Bronchial epithelial cell (primary cell): ENCODE data around the gene RPL41. TPM values are rescaled to one million over a fixed set of nuclear protein-coding genes. Genes with fewer than 3 reads are reported as not detected.

Experiments used
- DNase-seq: peaks from one replicate; pipeline ENCODE4 v3.0.0-alpha.2; 2010; ENCODE audit warnings: low read depth
- FAIRE-seq: peaks from 2 replicates; lab custom pipeline; 2011; peaks lifted over from hg19 to GRCh38; lab: Jason Lieb, UNC
- H3K27me3 ChIP-seq: 2 replicates; pipeline ENCODE4 v1.5.1; 2011; ENCODE audit warnings: low read length; ENCODE audit not compliant: control insufficient read depth, insufficient read depth
- H3K36me3 ChIP-seq: 2 replicates; pipeline ENCODE4 v1.5.1; 2011; ENCODE audit warnings: low read length; ENCODE audit not compliant: control insufficient read depth, insufficient read depth
- H3K4me3 ChIP-seq: 2 replicates; pipeline ENCODE4 v1.5.1; 2011; ENCODE audit warnings: mild to moderate bottlenecking, low read depth, low read length, control low read depth
- CTCF ChIP-seq: IDR thresholded peaks from 2 replicates; pipeline ENCODE4 v1.5.1; 2011; ENCODE audit warnings: mild to moderate bottlenecking, moderate library complexity, low read length, control low read depth, inconsistent platforms; ENCODE audit not compliant: insufficient read depth, severe bottlenecking
- total RNA-seq: library from RNA; depleted of rRNA; stranded (reverse); fragments of >200 nt; gene quantifications from 2 replicates; pipeline ENCODE4 v1.2.1, GENCODE V29; 2014

The RPL41 gene
- total RNA-seq, 1 donor from 2014 or later: 3,411 TPM

- peaks cover 14% of the 10 kb centered on the region for H3K36me3 ChIP-seq
- no peak for TF ChIP-seq CTCF
- peak; percentile 98 for DNase-seq
- no peaks in the 10 kb centered on the region for H3K27me3 ChIP-seq
- peak within 1 kb of the TSS; percentile 91 for H3K4me3 ChIP-seq
- no peak for FAIRE-seq
These were observed 12.2 kb upstream of the RPL41 start, which contains the start of gene PA2G4 for GRCh38 chr12:56104109-56104814. TSS of gene PA2G4 (plus strand) at chr12:56104559. CDS start at chr12:56104738, 179 bp downstream.

- Histone ChIP-seq H3K27me3 (no peaks in the 10 kb centered on the region), H3K4me3 (peak overlapping the region; percentile 91), H3K36me3 (peaks cover 13% of the 10 kb centered on the region)
- DNase-seq (no peak), FAIRE-seq (no peak)
- TF ChIP-seq CTCF: peak; percentile 10
These were observed 11.4 kb upstream of the RPL41 start for GRCh38 chr12:56104815-56105608.

- H3K27me3 ChIP-seq: no peaks in the 10 kb centered on the region
- FAIRE-seq (no peak), DNase-seq (no peak)
- H3K4me3 ChIP-seq: peak overlapping the region; percentile 91
- TF ChIP-seq CTCF: no peak
- peaks cover 13% of the 10 kb centered on the region for H3K36me3 ChIP-seq
These were observed 10.9 kb upstream of the RPL41 start for GRCh38 chr12:56105609-56105902.

GRCh38 chr12:56107242-56107641 lies 9.2 kb upstream of the RPL41 start:
- no peak for TF ChIP-seq CTCF
- H3K27me3 ChIP-seq: no peaks in the 10 kb centered on the region
- no peak overlapping the region for H3K4me3 ChIP-seq
- peaks cover 14% of the 10 kb centered on the region for H3K36me3 ChIP-seq
- FAIRE-seq (no peak), DNase-seq (no peak)

GRCh38 chr12:56110571-56110970 lies 5.9 kb upstream of the RPL41 start:
- Histone ChIP-seq H3K4me3 (no peak overlapping the region), H3K36me3 (peaks cover 16% of the 10 kb centered on the region), H3K27me3 (no peaks in the 10 kb centered on the region)
- no peak for FAIRE-seq
- DNase-seq: peak; percentile 96
- no peak for TF ChIP-seq CTCF
